ENCODE data around the gene RCSD1. TPM values are rescaled to one million over a fixed set of nuclear protein-coding genes. Genes with fewer than 3 reads are reported as not detected.

Gene RCSD1
- total and polyA plus RNA-seq, 2 donors from 2014 or later: 3.9 to 18.3 TPM

DNA sequence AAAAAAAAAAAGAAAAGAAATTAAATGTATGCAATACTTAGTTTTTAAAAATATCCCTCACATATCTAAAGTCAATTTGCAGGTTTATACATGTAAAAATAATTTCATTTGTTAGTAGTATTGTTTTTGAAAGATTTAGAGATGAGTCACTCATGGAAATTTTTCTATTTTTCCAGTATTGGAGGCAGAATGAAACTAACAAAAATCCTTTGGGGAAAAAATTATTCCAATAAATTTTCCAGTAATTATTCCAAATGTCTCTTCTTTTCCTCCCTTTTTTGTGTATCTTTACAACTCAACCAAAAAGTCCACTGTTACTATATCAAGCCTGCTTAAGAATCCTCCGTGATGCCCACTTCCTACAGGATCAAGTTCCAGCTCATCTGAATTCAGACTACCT is 121.6 kb downstream of the RCSD1 start:
- DNase-seq: no peak
- no peak overlapping the region for H3K4me3 ChIP-seq (ENCODE audit: low read length in 3 of 3)
- H3K4me1 ChIP-seq (ENCODE audit: control insufficient read depth in 2 of 3, insufficient read depth in 2 of 3, low read depth in 1 of 3, low read length in 3 of 3): peaks cover 0 to 3% (median 0%) of the 10 kb centered on the region in 3 donors
- H3K27me3 ChIP-seq (ENCODE audit: control insufficient read depth, insufficient read depth, low read length): no peaks in the 10 kb centered on the region
- FAIRE-seq: peak; percentile 52
- intact Hi-C loops (cut with DNase I): no loop called here
- H3K36me3 ChIP-seq (ENCODE audit: control insufficient read depth in 2 of 3, insufficient read depth in 3 of 3, low read length in 3 of 3): no peaks in the 10 kb centered on the region
- no peak overlapping the region for H3K27ac ChIP-seq (ENCODE audit: low read depth in 2 of 2, low read length in 2 of 2)
- TF ChIP-seq, protein P1, sequence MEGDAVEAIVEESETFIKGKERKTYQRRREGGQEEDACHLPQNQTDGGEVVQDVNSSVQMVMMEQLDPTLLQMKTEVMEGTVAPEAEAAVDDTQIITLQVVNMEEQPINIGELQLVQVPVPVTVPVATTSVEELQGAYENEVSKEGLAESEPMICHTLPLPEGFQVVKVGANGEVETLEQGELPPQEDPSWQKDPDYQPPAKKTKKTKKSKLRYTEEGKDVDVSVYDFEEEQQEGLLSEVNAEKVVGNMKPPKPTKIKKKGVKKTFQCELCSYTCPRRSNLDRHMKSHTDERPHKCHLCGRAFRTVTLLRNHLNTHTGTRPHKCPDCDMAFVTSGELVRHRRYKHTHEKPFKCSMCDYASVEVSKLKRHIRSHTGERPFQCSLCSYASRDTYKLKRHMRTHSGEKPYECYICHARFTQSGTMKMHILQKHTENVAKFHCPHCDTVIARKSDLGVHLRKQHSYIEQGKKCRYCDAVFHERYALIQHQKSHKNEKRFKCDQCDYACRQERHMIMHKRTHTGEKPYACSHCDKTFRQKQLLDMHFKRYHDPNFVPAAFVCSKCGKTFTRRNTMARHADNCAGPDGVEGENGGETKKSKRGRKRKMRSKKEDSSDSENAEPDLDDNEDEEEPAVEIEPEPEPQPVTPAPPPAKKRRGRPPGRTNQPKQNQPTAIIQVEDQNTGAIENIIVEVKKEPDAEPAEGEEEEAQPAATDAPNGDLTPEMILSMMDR (IDR thresholded peaks at IDR 0.05; ENCODE audit: borderline replicate concordance, extremely low read depth, insufficient read depth): no peak
- H3K9me3 ChIP-seq (ENCODE audit: control insufficient read depth in 2 of 3, insufficient read depth in 1 of 3, low read length in 3 of 3): no peaks in the 10 kb centered on the region
- H3K9ac ChIP-seq (ENCODE audit: low read length in 3 of 3): no peak overlapping the region

DNA sequence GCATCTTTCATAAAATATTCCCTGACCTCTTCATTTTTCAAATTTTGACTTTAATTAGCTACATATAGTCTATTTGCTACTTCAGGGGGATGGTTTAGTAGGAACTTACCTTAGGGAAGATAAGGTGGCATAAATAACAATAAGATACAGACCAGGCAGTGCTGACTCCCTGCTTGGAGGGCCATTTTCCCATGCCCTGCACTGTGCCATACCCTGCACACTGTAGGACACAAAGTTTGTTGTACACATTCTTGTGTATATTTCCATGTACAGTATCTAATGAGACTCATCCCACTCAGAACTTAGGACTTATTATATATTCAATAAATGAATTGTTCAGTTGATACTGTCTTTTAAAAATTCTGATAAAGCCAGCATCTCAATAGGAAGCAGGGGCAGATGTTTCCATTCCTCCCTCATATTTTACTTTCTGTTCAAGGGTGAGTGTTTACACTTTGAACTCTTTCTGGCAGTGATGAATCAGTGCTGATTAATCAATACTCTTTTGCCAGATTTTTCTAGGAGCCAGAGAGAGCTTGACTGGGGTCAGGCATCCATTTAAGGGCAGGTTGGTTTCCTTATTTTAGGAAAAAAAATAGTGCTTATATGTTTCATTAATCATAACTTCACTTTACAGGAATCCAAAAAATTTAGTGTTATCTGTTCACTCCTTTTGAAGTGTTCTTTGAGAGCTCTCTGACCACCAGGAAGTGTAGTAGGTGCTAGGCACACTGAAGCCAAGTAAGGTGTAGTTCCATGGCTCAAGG is 122.4 kb downstream of the RCSD1 start:
- no peak for DNase-seq
- FAIRE-seq: no peak
- no peaks in the 10 kb centered on the region for H3K9me3 ChIP-seq (ENCODE audit: control insufficient read depth in 2 of 3, insufficient read depth in 1 of 3, low read length in 3 of 3)

DNA sequence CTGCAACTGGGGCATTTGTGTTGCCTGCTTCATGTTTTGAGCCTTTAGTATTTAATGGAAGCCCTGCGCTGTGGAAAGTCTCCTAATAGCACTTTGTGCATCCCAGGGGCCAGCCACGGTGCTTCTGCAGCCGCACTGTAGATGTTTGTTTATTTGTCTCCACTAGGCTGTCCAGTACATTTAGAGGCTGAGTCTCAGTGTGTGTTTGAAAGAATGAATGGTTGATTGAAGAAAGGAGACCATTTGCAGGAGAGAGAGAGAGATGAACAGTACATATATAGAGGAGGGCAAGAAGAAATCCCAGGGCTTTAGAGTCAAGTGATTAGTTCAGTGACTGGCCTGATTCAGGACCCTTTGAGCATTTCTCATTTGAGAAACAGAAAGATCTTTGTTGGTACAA is 125.6 kb downstream of the RCSD1 start:
- FAIRE-seq (no peak), DNase-seq (no peak)
- intact Hi-C loops (cut with DNase I): no loop called here
- H3K4me3 ChIP-seq (ENCODE audit: low read length in 3 of 3): no peak overlapping the region
- H3K9me3 ChIP-seq (ENCODE audit: control insufficient read depth in 2 of 3, insufficient read depth in 1 of 3, low read length in 3 of 3): no peaks in the 10 kb centered on the region
- TF ChIP-seq, protein P1 (IDR thresholded peaks at IDR 0.05; ENCODE audit: borderline replicate concordance, extremely low read depth, insufficient read depth): no peak
- no peaks in the 10 kb centered on the region for H3K36me3 ChIP-seq (ENCODE audit: control insufficient read depth in 2 of 3, insufficient read depth in 3 of 3, low read length in 3 of 3)
- no peaks in the 10 kb centered on the region for H3K27me3 ChIP-seq (ENCODE audit: control insufficient read depth, insufficient read depth, low read length)
- peaks cover 0 to 6% (median 0%) of the 10 kb centered on the region in 3 donors for H3K4me1 ChIP-seq (ENCODE audit: control insufficient read depth in 2 of 3, insufficient read depth in 2 of 3, low read depth in 1 of 3, low read length in 3 of 3)
- no peak overlapping the region for H3K27ac ChIP-seq (ENCODE audit: low read depth in 2 of 2, low read length in 2 of 2)
- no peak overlapping the region for H3K9ac ChIP-seq (ENCODE audit: low read length in 3 of 3)

More for the DNA sequence above, 122.4 kb downstream of the RCSD1 start:
- TF ChIP-seq, protein P1 (IDR thresholded peaks at IDR 0.05; ENCODE audit: borderline replicate concordance, extremely low read depth, insufficient read depth): no peak
- H3K27ac ChIP-seq (ENCODE audit: low read depth in 2 of 2, low read length in 2 of 2): no peak overlapping the region
- no peaks in the 10 kb centered on the region for H3K36me3 ChIP-seq (ENCODE audit: control insufficient read depth in 2 of 3, insufficient read depth in 3 of 3, low read length in 3 of 3)
- H3K9ac ChIP-seq (ENCODE audit: low read length in 3 of 3): no peak overlapping the region
- H3K4me1 ChIP-seq (ENCODE audit: control insufficient read depth in 2 of 3, insufficient read depth in 2 of 3, low read depth in 1 of 3, low read length in 3 of 3): peaks cover 0 to 6% (median 0%) of the 10 kb centered on the region in 3 donors
- H3K27me3 ChIP-seq (ENCODE audit: control insufficient read depth, insufficient read depth, low read length): no peaks in the 10 kb centered on the region
- intact Hi-C loops (cut with DNase I): no loop called here
- H3K4me3 ChIP-seq (ENCODE audit: low read length in 3 of 3): no peak overlapping the region

Other genes starting within 250 kb of the RCSD1 start
- gene CD247, start 111.7 kb upstream of the RCSD1 start, total RNA-seq: 7.7 TPM
- 1.8 TPM for gene CD247, start 111.7 kb upstream of the RCSD1 start, polyA plus RNA-seq (ENCODE audit: insufficient read depth, low read depth, low replicate concordance)
- 91.2 TPM for gene CREG1, start 76.5 kb upstream of the RCSD1 start, total RNA-seq
- 115 TPM for gene CREG1, start 76.5 kb upstream of the RCSD1 start, polyA plus RNA-seq (ENCODE audit: insufficient read depth, low read depth, low replicate concordance)
- gene MPZL1, start 91.8 kb downstream of the RCSD1 start, total RNA-seq: 98.3 TPM
- 42.1 TPM for gene MPZL1, start 91.8 kb downstream of the RCSD1 start, polyA plus RNA-seq (ENCODE audit: insufficient read depth, low read depth, low replicate concordance)

Data from kidney (tissue), 14 donors.